ENCODE data around the gene DLGAP1.
"Not testable (repeated sequence)": the region's sequence is repeated elsewhere in the genome, so short reads cannot be mapped to it uniquely, and the experiment has no call there.

The DLGAP1 gene

GRCh38 chr18:4077721-4078120, 377.4 kb downstream of the DLGAP1 start:
- DNase-seq (ENCODE audit: low read depth): no peak

- no peak for DNase-seq (ENCODE audit: low read depth)
These were observed 377.9 kb downstream of the DLGAP1 start for GRCh38 chr18:4077204-4077603.

DNA sequence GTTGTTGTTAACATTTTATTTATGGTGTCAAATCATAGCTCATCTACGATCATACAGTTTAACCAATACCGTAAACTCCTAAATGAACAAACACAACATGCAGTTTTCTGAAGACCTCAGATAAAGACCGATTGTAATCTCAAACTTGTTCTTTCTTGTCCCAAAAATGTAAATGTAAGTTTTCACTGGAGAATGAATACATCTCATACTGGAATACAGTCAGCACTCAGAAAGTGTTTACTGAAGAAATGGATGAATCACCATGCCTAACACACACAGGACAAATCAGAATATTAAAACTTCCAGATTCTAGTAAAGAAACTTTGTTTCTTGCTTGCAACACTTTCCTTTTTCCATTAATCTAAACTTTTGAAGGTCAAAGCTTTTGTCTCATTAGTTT, 380.5 kb downstream of the DLGAP1 start:
- no peak for DNase-seq (ENCODE audit: low read depth)

DNA sequence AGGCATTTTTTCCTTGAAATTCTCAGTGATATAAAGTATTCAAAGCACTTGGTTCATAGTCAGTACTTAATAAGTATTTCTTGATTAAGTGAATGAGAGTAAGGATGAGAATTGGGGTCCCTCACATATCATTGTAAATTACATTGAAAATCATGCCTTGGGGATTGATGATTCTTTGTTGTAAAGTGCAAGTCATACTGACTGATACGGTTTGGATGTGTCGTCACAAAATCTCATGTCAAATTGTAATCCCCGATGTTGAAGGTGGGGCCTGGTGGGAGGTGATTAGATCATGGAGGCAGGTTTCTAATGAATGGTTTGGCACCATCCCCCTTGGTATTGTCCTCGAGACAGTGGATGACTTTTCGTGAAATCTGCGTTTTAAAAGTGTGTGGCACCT, 385.9 kb downstream of the DLGAP1 start:
- no peak for DNase-seq (ENCODE audit: low read depth)

- DNase-seq (ENCODE audit: low read depth): no peak
These were observed 386.5 kb downstream of the DLGAP1 start for GRCh38 chr18:4068552-4069158.

- no peak for DNase-seq (ENCODE audit: low read depth)
These were observed 391.6 kb downstream of the DLGAP1 start for GRCh38 chr18:4063545-4063944.

DNA sequence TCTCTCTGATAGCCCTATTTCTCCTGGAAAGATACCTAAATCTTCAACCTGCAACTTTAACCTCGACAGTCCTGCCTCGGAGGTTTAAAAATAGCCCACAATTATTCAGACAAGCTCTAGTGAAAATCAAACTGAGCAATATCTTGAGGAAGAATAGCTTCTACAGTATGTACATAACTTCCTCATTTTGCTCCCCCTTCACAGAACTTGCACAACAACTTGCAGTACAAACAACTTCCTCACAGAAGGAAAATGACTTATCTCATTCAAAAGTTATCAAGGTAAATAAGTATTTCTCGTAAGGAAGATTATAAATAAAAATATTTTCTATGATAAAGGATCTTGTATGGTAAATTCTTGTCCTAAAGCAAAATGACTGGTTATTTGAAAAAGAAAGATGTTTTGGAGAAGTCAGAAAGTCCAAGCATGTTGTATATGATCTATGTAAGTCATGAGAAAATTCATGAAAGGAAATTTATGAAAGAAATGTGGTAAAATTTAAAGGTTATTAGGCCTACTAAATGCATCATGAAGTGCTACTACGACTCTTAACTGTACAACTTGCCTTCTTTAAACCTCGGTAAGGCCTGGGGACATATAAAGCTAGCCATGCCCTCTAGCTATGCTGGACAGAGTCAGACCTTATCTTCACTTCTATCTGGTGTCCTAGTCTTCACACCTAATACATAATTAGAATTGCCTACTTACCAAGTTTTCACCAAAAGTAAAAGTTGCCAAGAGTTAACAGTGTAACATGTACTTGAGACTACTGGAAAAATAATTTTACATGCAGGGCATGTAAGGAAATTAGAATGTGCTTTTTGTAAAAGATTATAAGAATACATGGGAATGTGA, 394.5 kb downstream of the DLGAP1 start:
- no peak for DNase-seq (ENCODE audit: low read depth)

DNA sequence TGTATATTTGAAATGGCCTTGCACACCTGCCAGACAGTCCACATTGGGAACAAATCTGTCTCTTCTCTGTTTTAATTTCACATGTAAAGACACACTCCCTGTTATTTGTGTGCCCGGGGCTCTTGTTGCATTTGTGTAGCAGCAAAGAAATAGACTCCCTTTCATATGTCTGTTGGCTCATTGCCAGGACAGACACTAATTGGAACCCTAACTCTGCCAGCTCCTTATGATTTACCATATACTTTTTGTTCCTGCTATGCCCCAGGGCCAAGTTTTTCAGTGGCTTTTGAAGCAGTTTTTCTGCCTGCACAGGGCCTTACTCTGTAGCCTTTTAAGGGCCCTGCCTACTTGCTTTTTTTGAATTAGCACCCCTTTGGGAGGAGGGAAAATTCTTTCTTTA, 396.9 kb downstream of the DLGAP1 start:
- DNase-seq (ENCODE audit: low read depth): no peak

DNA sequence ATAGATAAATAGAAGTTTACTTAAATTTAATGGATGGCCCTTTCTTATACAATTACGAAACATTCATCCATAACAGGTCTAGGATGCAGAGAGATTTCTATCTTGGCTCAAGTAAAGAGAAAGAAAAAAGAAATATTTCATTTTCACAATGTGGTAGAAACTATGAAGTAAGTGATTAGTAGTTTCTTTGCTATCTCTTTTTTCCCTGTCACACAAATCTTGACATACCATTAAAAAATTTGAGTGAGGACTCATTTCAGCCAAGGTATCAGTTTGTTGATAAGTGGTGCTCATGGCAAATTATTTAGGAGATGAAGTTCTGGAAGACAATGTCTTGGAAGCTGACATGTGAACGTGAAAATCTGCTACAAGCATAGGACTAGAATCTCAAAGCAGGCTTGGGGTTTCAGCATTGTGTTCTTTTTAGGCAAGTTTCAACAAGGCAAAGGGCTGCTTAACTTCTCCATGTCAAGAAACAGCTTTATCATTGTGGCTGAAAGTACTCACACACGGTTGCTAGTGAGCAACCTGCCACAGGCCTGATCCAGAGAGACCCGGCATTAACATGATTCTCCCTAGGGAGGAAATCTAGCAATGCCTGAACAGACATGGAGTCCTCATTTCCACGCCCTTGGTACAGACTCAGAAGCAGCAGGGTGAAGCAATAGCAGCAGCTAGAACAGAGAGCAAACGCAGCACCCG, 414.6 kb downstream of the DLGAP1 start:
- no peak for DNase-seq (ENCODE audit: low read depth)

DNA sequence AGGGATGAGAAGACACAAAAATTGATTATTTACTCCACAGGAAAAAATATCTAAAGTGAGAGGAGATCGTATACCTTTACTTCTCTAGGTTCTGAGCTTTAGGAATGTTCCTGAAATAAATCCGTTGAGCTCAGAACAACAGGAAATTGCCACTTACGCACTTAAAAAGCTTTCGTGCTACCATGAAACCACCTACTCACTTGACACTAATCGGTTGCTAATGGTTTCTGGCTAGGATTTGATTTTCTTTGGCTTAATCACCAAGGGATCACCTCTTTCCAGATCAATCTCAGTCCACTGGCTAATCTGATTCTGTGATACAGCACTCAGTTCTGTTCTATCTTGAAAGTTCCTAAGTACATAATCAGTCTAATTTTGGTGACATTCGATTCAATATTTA, 419.6 kb downstream of the DLGAP1 start:
- DNase-seq (ENCODE audit: low read depth): no peak

DNA sequence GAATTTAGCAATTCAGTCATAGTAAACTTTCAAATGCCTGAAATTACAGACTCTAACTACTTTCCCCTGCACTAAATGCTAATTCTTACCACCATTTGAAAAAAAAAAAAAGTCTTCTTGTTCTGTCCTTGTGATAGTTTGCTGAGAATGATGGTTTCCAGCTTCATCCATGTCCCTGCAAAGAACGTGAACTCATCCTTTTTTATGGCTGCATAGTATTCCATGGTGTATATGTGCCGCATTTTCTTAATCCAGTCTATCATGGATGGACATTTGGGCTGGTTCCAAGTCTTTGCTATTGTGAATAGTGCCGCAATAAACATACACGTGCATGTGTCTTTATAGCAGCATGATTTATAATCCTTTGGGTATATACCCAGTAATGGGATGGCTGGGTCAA, 420.3 kb downstream of the DLGAP1 start:
- not testable (repeated sequence) for DNase-seq (ENCODE audit: low read depth)

GRCh38 chr18:4026542-4026941, 428.6 kb downstream of the DLGAP1 start:
- DNase-seq (ENCODE audit: low read depth): no peak

DNA sequence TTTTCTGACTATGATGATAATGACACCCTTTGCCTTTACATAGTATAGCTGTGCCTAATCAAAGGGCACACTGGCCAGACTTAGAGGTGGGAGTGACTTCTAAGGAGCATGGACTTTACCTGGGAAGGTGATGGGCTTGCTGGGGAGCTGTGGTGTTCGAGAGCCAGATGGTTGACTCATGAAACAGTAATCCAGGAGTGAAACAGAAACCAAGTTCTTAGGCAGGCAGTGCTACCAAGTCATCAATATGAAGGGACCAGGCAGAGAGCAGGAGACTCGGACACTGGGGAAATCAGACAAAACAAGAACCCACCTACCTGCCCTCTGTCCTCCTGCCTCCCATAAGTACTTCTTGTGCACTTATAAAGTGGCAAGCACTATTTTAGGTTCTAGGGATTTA, 430.4 kb downstream of the DLGAP1 start:
- DNase-seq (ENCODE audit: low read depth): no peak

- not testable (repeated sequence) for DNase-seq (ENCODE audit: low read depth)
These were observed 432.4 kb downstream of the DLGAP1 start for GRCh38 chr18:4022749-4023148.

DNA sequence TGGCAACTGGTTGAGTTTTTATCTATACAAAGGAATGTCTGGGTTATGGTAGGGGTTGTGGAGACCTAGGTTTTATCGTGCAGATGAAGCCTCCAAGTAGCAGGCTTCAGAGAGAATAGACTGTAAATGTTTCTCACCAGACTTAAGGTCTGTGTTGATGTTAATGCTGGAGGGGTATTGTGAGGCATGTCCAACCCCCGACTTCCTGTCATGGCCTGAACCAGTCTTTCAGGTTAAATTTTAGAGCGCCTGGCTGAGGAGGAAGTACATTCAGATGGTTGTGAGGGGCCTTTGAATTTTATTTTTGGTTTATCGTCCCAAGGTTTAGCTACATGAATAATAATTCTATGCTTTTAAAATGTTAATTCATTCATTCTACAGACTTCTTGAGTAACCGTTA, 435.1 kb downstream of the DLGAP1 start:
- no peak for DNase-seq (ENCODE audit: low read depth)

DNA sequence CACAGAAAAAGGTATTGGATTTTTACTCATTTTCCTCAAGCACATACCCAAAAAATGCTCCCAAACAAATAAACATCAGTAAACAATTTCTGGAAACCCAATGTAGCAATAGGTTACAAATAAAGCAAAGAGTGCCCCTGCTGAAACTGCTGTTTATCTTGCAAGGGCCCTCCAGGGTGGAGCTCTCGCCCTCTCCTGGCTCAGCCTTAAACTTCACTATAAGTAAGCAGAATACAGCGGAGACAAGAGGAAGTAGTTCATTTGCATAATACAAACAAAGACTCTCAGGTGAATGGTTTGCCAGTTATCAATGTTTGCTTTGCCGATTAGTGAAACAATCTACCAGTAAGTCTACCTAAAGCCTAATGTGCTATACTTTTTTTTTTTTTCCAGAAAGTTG, 437.6 kb downstream of the DLGAP1 start:
- no peak for DNase-seq (ENCODE audit: low read depth)

DNA sequence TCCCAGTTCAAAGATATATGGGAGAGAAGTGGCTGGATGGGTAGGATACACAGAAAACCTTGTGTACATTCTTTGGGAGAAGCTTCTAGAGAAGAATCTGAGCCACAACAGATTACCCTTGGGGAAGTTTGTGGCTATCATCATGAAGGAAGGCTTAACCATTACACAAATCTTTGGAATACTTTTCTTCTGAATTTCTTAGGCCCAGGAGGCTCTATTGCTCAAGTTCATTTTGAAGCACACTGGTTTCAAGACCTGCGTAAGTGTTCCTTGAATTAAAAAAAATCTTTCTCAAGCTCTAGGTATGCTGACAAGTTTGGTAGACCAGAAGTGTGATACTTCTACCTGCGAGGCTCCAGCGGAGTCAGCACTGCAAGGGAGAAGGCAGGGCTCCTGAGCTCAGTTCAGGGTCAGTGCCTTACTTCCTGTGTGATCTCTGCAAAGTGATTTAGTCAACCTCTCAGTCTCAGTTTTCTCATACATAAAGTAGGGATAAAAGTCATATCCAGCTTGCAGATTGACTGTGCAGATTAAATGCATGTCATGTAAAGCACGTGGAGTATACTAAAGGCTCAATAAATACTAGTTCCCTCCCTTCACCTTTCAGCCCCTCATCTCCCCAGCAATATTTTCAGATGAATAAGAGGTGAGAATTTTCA, 438.6 kb downstream of the DLGAP1 start:
- no peak for DNase-seq (ENCODE audit: low read depth)

DNA sequence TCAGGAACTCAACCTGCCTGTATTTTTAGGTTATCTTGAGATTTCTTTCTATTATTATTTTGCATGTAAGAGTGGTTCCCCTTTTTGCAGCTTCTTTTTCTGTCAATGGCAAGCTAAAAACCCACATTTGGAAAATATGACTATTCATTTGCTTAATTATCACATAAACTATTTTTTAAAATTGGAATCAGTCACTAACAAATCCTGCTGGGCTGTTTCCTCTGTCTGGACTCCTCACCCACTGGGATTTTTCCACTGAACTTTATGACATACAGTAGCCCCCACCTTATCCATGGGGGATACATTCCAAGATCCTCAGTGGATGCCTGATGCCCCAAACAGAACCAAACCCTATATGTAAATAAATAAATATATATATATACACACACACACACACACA, 447.3 kb downstream of the DLGAP1 start:
- no peak for DNase-seq (ENCODE audit: low read depth)

DNA sequence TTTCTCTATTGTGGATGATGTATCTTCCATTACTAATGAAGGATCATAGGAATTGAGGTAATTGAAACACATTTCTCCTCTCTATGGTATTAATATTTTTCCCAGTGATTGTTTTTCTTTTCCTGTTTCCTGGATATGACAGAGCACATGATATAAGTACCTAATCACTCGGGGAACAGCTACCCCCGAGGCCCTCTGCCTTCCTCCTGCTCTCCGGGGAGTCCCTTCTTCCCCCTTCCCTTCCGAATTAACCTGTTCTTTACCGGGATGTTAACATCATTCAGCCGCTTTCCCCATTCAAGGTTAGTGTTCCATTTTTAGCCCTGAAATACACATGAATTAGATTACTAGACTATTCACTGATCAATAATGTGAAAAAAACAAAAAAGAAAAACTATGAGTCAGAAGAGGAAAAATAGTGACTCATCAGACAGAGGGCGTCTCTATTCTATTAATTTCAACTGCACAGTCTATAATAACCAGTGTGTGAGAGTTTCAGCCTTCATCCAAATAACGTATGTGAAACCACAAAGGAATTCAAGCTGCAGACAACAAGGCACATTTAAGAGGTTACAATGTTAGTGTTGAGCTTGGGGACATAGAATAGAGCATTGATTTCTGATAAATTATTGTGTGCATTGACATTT, 450.8 kb downstream of the DLGAP1 start:
- no peak for DNase-seq (ENCODE audit: low read depth)

GRCh38 chr18:3998698-3999333, 456.3 kb downstream of the DLGAP1 start:
- DNase-seq (ENCODE audit: low read depth): no peak

DNA sequence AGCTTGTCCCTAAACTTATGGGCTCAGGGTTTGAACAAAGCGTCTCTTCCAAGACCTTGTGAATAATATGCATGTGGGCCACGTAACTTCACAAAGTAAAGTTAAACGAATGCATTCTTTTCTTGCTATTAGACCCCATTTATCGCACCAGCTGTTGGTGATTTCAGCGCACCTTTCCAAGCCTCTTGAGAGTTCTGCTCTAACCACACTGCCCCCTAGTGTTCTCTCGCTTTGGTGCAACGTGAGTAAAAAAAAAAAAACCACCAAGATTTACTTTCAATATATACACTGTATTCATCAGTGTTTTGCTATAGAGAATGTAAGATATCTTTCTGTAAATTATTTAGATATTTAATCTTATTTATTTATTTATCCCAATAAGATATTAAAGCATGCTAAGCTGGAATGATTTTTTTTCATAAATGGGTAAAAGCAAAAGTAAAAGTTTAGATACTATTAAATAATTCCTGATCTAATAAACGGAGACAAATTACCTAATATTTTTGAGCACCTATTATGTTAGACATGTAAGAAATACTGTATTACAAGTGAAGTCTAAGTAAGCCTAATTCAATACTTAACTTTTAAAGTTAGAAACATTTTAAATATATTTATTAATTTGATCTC, 459.5 kb downstream of the DLGAP1 start:
- DNase-seq (ENCODE audit: low read depth): no peak
